ENCODE measurements around the gene RASGRP3.
"Not testable (repeated sequence)": the region's sequence is repeated elsewhere in the genome, so short reads cannot be mapped to it uniquely, and the experiment has no call there.

Gene RASGRP3

DNA sequence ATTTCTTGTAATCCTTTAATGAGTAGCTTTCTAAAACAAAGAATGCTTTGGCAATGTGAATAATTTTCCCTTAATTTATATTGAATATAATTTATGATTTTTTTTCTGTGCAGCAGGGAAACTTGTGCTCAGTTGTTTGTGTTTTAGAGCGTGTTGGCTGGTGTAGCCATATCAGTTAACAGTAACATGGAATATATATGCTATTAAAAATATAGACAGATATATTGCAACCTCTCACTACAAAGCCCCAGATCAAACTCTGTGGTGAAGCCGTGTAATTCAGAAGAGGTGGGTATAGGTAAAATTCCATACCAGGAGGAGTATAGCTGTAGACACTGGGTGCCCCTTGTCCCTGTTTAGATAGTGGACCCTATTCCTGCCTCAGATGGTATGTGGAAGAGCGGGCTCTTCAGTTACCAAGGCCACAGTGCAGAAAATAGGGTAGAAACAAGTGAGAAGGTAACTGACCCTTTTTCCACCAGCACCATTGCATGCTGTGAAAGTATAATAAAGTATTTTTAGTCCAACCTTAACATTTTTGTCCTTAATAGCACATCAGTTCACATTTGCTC is 18.1 kb upstream of the RASGRP3 start:
- DNase-seq, result no peak

- no peak for DNase-seq
Observed at GRCh38 chr2:33459745-33460144, 16.7 kb upstream of the RASGRP3 start.

DNA sequence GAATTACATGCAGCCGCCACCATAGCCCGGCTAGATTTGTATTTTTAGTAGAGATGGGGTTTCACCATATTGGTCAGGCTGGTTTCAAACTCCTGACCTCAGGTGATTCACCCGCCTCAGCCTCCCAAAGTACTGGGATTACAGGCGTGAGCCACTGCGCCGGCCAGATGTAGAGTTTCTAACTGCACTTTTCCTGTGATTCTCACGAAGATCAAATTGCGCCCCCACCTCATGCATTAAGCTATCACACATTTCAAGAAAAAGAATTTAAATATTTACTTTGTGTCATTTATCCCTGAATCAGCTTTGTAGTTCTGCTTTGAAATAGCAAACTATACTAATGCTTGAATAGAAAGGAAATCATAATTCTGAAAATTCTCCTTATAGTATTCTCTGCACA is 13.9 kb upstream of the RASGRP3 start:
- not testable (repeated sequence) for DNase-seq

GRCh38 chr2:33467413-33467812 is 9.0 kb upstream of the RASGRP3 start:
- DNase-seq, result no peak

DNA sequence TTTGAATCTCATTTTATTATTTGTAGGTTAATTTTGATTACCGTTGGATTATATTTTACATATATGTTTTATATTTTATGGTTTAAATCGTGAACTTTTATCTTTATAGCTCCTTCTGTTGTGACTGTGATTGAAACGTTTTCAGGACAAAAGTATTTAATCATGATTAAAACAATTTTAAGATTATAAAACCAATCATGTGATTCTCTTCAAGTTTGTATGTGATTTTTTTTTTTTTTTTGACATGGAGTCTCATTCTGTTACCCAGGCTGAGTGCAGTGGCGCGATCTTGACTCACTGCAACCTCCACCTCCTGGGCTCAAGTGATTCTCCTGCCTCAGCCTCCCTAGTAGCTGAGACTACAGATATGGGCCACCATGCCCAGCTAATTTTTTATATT is 7.2 kb upstream of the RASGRP3 start:
- DNase-seq, result no peak

DNA sequence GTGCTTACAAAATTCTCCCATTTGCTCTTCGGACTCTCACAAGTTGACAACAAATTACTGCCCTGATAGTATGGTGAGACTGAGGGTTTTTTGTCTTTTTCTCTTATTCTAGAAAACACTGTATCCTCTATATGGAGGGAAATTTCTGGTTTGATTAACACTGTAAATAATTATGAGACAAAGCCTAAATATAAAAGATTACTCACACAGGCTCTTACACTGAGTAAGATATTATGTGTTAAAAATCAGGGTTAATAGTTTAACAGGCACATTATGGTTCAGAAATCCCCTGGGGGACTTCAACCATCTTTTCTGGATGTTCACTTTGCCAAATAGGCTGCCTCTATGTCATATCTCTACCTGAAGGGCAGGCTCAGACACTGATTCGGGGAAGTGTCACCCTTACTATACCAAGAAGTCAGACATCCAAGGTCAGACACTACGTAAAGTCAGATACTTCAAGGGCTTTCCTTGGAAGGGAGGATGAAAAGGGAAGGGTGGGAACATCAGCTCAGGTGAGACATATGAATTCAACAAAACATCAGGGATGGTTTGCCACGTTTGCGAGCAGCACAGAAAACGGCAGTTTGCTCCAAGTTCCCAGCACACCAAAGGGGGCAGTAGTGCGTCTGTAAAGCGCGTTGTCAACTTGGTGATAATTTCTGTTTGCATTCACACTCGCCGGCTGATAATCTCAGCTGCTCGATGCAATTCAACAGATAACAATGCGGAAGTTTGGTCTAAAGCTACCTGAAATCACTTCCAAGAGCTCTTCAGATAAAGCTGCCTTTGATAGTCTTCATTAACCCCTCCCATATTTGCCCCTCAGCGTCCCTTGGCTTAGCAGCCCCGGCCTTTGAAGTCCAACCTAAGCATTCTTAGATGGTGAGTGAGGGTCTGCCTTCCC is 972 bp upstream of the RASGRP3 start:
- DNase-seq, result peak; percentile 68 to 76

GRCh38 chr2:33476793-33477190 is 343 bp downstream of the RASGRP3 start:
- DNase-seq, result no peak

DNA sequence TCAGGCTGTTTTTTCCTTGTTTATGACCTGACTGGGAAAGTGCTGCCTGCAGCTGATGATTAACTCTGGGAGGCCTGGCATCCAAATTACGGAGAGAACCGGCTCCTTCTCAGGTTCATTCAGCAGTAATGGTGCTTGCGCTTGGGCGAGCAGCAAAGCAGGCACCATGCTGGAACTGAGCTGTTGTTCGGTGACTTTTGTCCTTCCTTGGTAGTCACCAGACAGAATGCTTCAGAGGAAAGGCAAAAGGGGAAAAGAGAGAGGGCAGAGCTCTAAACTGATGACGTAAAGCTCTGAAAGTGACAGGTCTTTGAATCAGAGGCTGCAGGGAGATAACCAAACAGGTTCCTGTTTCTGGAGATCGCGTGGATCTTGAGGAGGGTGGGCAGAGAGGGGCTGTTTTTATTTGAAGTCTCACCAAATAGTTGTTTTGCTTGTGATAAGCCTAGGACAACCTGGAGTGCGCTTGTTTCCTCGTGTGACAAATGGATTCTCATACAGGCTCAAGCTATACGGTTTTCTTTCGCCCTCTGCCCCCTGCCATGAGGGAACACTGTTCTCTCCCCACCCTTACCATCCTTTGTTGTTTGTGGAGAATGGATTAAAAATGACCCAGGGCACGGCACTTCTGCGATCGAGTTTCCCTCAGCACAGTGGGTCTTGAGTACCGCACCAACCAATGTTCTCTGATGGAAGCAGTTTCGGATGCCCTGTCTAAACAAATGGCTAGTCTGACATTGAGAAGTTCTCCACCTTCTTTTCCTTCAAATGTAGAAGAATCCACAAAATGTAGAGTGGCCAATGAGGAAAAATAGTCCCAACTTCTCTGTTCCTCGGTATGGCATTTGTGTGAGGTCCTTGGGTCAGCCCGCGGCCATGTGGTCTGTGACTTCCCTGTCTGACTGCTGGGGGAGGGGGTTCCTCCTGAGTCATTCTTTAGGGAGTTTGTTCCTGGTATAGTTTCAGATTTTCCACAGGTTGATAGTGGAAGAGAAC is 1.3 kb downstream of the RASGRP3 start:
- DNase-seq, result no peak

- DNase-seq, result no peak
Observed at GRCh38 chr2:33478968-33479731, 2.7 kb downstream of the RASGRP3 start.

- no peak for DNase-seq
Observed at GRCh38 chr2:33482518-33482917, 6.1 kb downstream of the RASGRP3 start.

DNA sequence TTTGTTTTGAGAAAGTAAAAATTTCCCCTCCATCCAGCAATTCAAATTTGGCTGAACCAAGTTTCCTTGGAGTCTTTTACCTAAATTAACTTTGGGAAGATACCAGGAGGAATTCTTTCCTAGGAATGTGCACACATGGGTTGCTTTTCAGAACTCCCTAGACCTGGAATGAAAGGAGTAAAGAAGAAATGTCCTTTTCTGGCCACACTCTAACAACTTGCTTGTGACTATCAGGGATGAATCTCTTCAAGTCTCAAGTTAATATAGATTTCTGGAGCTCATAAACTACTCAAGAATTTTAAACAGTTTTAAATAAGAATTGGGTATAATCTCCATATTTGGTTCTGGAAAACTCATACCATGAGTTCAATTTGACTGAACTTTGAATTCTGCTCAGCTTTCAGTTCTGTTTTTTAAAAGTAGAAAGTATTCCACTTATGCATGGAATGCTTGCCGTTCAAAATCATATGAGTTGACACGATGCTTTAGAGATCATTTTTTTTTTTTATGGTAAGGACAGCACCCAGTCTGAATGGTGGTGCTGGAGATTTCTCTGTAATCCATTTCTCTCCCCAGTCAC is 7.7 kb downstream of the RASGRP3 start:
- DNase-seq, result no peak

DNA sequence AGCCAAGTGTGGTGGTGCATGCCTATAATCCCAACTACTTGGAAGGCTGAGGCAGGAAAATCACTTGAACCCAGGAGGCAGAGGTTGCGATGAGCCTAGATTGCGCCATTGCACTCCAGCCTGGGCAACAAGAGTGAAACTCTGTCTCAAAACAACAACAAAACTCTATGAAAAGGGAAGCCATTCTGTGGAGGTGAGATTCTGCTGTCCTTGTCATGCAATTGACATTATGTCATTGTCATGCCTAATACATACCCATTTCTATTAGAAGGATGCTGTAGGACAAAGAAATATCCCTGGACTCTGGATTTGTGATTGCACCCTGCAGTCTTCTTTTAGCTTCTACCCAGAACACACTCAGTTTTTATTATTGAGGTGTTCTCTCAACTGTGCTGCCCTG is 8.6 kb downstream of the RASGRP3 start:
- DNase-seq, result no peak

- DNase-seq, result no peak
Observed at GRCh38 chr2:33486544-33486943, 10.1 kb downstream of the RASGRP3 start.

- no peak for DNase-seq
Observed at GRCh38 chr2:33488178-33488690, 11.8 kb downstream of the RASGRP3 start.

DNA sequence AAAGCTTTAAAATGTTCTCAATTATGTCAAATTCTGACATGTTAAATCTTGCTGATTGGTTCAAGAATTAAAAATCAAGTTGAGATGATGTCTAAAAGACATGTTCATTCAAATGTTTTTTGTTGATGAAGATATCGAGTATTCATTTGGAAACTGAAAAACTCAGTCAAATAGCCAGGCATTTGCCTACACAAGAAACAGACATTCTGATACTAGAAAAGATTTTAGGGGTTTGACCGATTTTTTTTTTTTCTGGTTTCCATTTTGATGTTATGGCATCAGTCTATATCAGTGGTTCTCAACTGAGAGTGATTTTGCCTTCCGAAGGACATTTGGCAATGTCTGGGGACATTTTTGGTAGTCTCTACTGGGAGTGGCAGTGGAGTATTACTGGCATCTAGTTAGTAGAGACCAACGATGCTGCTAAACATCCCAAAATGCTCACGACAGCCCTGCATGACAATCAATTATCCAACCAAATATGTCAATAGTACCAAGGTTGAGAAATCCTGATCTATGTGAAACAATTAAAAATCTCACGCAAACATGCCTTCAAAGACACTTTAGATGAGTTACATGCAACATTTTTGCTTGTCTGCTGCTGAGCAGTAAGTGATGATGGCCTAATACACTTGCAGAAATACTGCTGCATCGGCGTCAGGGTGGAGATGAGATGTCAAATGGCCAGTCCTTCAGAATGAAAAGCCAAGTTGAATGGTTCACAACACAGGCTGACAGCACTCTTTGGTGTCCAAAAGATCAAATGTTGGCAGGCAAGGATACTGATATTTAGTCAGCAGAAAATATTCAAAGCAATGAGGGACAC is 12.5 kb downstream of the RASGRP3 start:
- no peak for DNase-seq

DNA sequence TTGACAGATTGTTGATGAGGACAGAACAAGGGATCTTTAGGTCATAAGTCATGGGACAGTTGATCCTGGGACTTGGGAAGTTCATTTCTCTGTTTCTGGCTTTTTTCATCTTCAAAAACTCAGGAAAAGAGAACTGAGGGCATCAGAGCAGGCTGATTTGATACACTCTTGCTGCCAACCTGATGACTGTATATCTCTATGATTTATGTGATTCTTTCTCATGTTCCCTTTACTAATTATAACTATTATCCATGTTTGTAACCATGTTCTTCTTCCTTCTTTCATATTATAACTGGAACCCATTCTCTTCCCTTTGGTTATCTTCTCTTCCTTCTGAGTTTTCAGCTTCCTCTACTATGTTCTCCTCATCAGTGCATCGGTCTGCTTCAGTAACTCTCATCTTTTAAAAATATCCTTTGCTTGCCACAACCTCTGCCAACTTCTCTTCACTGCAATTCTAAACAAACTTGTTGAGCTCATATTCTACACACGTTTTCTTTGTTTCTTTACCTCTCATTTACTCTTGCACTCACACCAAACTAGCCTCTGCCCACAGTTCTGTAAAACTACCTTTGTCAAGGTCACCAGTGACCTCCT is 13.5 kb downstream of the RASGRP3 start:
- DNase-seq, result no peak

GRCh38 chr2:33491441-33492084 is 15.1 kb downstream of the RASGRP3 start:
- DNase-seq, result no peak

GRCh38 chr2:33492399-33493134 is 16.1 kb downstream of the RASGRP3 start:
- DNase-seq, result no peak

- no peak for DNase-seq
Observed at GRCh38 chr2:33494155-33494779, 17.8 kb downstream of the RASGRP3 start.
